ENCODE results near the gene ESYT3.
"Not testable (repeated sequence)": the region's sequence is repeated elsewhere in the genome, so short reads cannot be mapped to it uniquely, and the experiment has no call there.

The ESYT3 gene

GRCh38 chr3:138399766-138400165, 34.6 kb upstream of the ESYT3 start:
- in situ Hi-C loops (cut with HindIII; ENCODE audit: low pct_unique_long_range_greater_than_20kb, low sequenced_read_pairs): no loop called here
- TF ChIP-seq JUND (IDR thresholded peaks at IDR 0.05; ENCODE audit: low read depth): no peak
- no peak for DNase-seq (ENCODE audit: low read depth in 1 of 2, low spot score in 1 of 2)

GRCh38 chr3:138400651-138401070, 33.8 kb upstream of the ESYT3 start:
- no peak for DNase-seq (ENCODE audit: low read depth in 1 of 2, low spot score in 1 of 2)
- no peak for TF ChIP-seq JUND (IDR thresholded peaks at IDR 0.05; ENCODE audit: low read depth)
- in situ Hi-C loops (cut with HindIII; ENCODE audit: low pct_unique_long_range_greater_than_20kb, low sequenced_read_pairs): no loop called here

GRCh38 chr3:138401834-138402233, 32.6 kb upstream of the ESYT3 start:
- no peak for DNase-seq (ENCODE audit: low read depth in 1 of 2, low spot score in 1 of 2)
- in situ Hi-C loops (cut with HindIII; ENCODE audit: low pct_unique_long_range_greater_than_20kb, low sequenced_read_pairs): no loop called here
- no peak for TF ChIP-seq JUND (IDR thresholded peaks at IDR 0.05; ENCODE audit: low read depth)

GRCh38 chr3:138404121-138404520, 30.3 kb upstream of the ESYT3 start:
- DNase-seq (ENCODE audit: low read depth in 1 of 2, low spot score in 1 of 2): no peak
- in situ Hi-C loops (cut with HindIII; ENCODE audit: low pct_unique_long_range_greater_than_20kb, low sequenced_read_pairs): no loop called here
- TF ChIP-seq JUND (IDR thresholded peaks at IDR 0.05; ENCODE audit: low read depth): no peak

- no peak for DNase-seq (ENCODE audit: low read depth in 1 of 2, low spot score in 1 of 2)
- in situ Hi-C loops (cut with HindIII; ENCODE audit: low pct_unique_long_range_greater_than_20kb, low sequenced_read_pairs): no loop called here
- no peak for TF ChIP-seq JUND (IDR thresholded peaks at IDR 0.05; ENCODE audit: low read depth)
Measured at GRCh38 chr3:138405001-138405400, 29.4 kb upstream of the ESYT3 start.

GRCh38 chr3:138405486-138405885, 28.9 kb upstream of the ESYT3 start:
- DNase-seq (ENCODE audit: low read depth in 1 of 2, low spot score in 1 of 2): no peak
- no peak for TF ChIP-seq JUND (IDR thresholded peaks at IDR 0.05; ENCODE audit: low read depth)
- in situ Hi-C loops (cut with HindIII; ENCODE audit: low pct_unique_long_range_greater_than_20kb, low sequenced_read_pairs): no loop called here

GRCh38 chr3:138406606-138407005, 27.8 kb upstream of the ESYT3 start:
- in situ Hi-C loops (cut with HindIII; ENCODE audit: low pct_unique_long_range_greater_than_20kb, low sequenced_read_pairs): no loop called here
- no peak for DNase-seq (ENCODE audit: low read depth in 1 of 2, low spot score in 1 of 2)
- TF ChIP-seq JUND (IDR thresholded peaks at IDR 0.05; ENCODE audit: low read depth): no peak

GRCh38 chr3:138407236-138407907, 27.0 kb upstream of the ESYT3 start:
- DNase-seq (ENCODE audit: low read depth in 1 of 2, low spot score in 1 of 2): no peak
- in situ Hi-C loops (cut with HindIII; ENCODE audit: low pct_unique_long_range_greater_than_20kb, low sequenced_read_pairs): no loop called here
- no peak for TF ChIP-seq JUND (IDR thresholded peaks at IDR 0.05; ENCODE audit: low read depth)

GRCh38 chr3:138408751-138409570, 25.5 kb upstream of the ESYT3 start:
- in situ Hi-C loops (cut with HindIII; ENCODE audit: low pct_unique_long_range_greater_than_20kb, low sequenced_read_pairs): no loop called here
- no peak for DNase-seq (ENCODE audit: low read depth in 1 of 2, low spot score in 1 of 2)
- TF ChIP-seq JUND (IDR thresholded peaks at IDR 0.05; ENCODE audit: low read depth): no peak

GRCh38 chr3:138412821-138413551, 21.4 kb upstream of the ESYT3 start:
- no peak for TF ChIP-seq JUND (IDR thresholded peaks at IDR 0.05; ENCODE audit: low read depth)
- in situ Hi-C loops (cut with HindIII; ENCODE audit: low pct_unique_long_range_greater_than_20kb, low sequenced_read_pairs): no loop called here
- no peak for DNase-seq (ENCODE audit: low read depth in 1 of 2, low spot score in 1 of 2)

- DNase-seq (ENCODE audit: low read depth in 1 of 2, low spot score in 1 of 2); in situ Hi-C loops (cut with HindIII; ENCODE audit: low pct_unique_long_range_greater_than_20kb, low sequenced_read_pairs): not testable (repeated sequence)
Measured at GRCh38 chr3:138416236-138416635, 18.2 kb upstream of the ESYT3 start.

GRCh38 chr3:138417559-138417982, 16.8 kb upstream of the ESYT3 start:
- DNase-seq (ENCODE audit: low read depth in 1 of 2, low spot score in 1 of 2): peak; percentile 84 to 91
- in situ Hi-C loops (cut with HindIII; ENCODE audit: low pct_unique_long_range_greater_than_20kb, low sequenced_read_pairs): no loop called here
- no peak for TF ChIP-seq JUND (IDR thresholded peaks at IDR 0.05; ENCODE audit: low read depth)
